Lower leg skin (tissue), 4 donors: ENCODE data around the gene TMEM217. TPM values are rescaled to one million over a fixed set of nuclear protein-coding genes. Genes with fewer than 3 reads are reported as not detected.
"Not testable (repeated sequence)": the region's sequence is repeated elsewhere in the genome, so short reads cannot be mapped to it uniquely, and the experiment has no call there.

Experiments used
- DNase-seq, 2 donors: peaks; one replicate each; pipeline ENCODE4 v3.0.0-alpha.2; 2019; ENCODE audit warnings: low spot score in 2 of 2
- H3K4me3 ChIP-seq: fragments of 200-600 bp; sonication (generic); 2 replicates; pipeline ENCODE4 v1.5.1; 2017; ENCODE audit warnings: mild to moderate bottlenecking, low read depth; ENCODE audit not compliant: poor library complexity, severe bottlenecking
- CTCF ChIP-seq, 3 donors: fragments of 450-650 bp; IDR thresholded peaks; one replicate each; pipeline ENCODE4 v1.5.1; 2016; ENCODE audit warnings: antibody characterized with exemption in 3 of 3, mild to moderate bottlenecking in 3 of 3, moderate library complexity in 2 of 3
- POLR2A ChIP-seq, 2 donors: fragments of 450-650 bp; IDR thresholded peaks; one replicate each; pipeline ENCODE4 v1.6.1; 2016 to 2017; ENCODE audit warnings: antibody characterized with exemption in 2 of 2, mild to moderate bottlenecking in 1 of 2, moderate library complexity in 1 of 2
- WGBS, 2 donors: methylation state at CpG; one replicate each; pipeline ENCODE4 v1.1.5; 2018; 5-methylcytosine and 5-hydroxymethylcytosine counted together
- intact Hi-C: fragments of 100-400 bp; cut with DNase I; formaldehyde crosslinking; loops from one replicate; pipeline ENCODE4 v1.15.0; 2023; ENCODE audit warnings: low total_unique reads
- total RNA-seq, 4 donors: library from RNA; depleted of rRNA; stranded (reverse); fragments of >200 nt; gene quantifications; one replicate each; pipeline ENCODE4 v1.1.0, GENCODE V29; 2016

Gene TMEM217
- 1 to 10 TPM in 2 of 4 donors, under 1 TPM in 2; 0.46 to 2.3 (median 1.0) TPM for total RNA-seq

DNA sequence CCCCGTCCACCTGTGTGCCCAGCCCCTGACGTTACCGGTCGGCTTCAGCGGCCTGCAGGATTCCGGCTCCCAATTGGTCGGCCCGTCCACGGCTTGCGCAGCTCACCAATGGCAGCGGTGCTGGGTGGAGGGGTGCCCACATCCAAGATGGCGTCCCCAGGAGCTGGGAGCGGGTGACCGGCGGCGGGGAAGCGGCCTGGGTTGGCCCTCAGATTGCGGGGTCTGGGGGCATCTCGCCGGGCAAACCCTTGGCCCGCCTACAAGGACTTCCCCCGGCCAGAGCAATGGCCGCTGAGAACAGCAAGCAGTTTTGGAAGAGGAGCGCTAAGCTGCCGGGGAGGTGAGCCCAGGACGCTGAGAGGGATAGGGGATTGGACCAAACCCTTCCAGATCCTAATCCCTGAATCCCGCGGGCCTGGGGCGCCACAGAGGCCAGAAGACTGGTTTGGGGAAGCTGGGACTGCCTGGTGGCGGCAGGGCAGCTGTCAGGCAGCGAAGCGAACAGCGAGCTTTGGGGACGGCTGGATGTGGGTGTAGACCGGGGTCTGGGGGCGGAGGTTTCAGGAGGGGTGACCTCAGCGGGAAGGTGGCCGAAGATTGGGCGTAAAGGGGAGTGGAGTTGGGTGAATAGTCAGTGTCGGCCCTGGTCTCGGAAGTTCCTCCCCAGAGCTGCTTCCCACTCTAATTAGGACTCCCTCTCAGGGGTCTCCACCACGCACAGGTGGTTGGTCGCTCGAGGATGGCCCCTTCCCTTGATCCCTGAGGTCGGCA is at the start of gene TMEM217, which contains the start of gene TBC1D22B:
Gene TMEM217, minus strand, starts transcription at position 511 of the 771 bp plus-strand sequence. CDS start 39,114 bp downstream, outside the sequence.
Gene TBC1D22B, plus strand, starts transcription at position 139 of the 771 bp plus-strand sequence. Its CDS starts 146 bp downstream, at position 285.
- peak within 1 kb of the TSS; percentile 99 for H3K4me3 ChIP-seq
- TF ChIP-seq POLR2A (IDR thresholded peaks at IDR 0.05) (no peak), CTCF (IDR thresholded peaks at IDR 0.05) (no peak)
- 0% methylated on average over 30 to 34 of the region's 45 CpGs for WGBS, 2 donors
- DNase-seq: peak; percentile 95 to 99
- intact Hi-C loops: no loop called here

DNA sequence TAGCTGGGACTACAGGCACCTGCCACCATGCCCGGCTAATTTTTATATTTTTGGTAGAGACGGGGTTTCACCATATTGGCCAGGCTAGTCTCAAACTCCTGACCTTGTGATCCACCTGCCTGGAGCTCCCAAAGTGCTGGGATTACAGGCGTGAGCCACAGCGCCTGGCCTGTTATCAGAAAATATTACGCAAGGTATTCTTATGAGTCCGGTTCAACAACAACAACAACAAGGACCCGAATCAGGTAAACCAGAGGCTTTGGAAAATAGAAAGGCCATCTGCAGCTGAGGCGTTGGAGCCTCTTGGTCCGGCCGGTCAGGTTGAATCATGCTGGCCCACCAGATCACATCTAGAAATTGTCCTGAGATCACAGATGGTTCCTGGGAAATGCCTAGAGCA is 49.5 kb upstream of the TMEM217 start:
- intact Hi-C loops, DNase-seq, H3K4me3 ChIP-seq: not testable (repeated sequence)
- 63 to 77% methylated on average over 10 of the region's 10 CpGs for WGBS, 2 donors

DNA sequence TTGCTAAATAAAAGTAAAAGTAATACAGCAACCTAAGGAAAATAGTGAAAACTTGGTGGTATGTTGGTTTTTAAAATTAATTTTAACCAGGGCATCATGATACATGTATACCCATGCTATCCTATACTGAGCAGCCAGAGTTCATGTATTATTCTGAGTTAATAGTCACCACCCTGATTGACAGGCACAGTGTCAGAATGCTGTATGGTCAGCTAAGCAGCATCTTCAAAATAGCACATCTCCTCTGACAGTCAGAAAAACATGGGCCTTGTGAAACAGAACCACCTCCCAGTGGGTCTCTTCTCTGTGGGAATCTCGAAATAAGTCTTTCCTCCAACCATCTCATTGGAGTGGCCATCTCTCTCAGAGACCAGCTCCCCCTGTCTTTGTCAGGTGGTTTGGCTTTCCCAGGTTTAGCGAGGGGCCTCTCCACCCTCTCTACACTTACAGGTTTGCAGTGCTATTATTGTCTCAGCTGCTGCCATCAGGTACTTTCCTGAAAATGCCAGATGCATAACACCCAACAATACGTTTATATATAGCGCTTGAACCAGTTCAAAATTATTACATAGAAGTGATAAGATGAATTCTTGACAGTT is 48.8 kb upstream of the TMEM217 start:
- 90 to 91% methylated on average over 4 of the region's 4 CpGs for WGBS, 2 donors
- no peak for TF ChIP-seq CTCF (IDR thresholded peaks at IDR 0.05)
- TF ChIP-seq POLR2A (IDR thresholded peaks at IDR 0.05): no peak
- DNase-seq: no peak
- no peak overlapping the region for H3K4me3 ChIP-seq
- intact Hi-C loops: no loop called here

DNA sequence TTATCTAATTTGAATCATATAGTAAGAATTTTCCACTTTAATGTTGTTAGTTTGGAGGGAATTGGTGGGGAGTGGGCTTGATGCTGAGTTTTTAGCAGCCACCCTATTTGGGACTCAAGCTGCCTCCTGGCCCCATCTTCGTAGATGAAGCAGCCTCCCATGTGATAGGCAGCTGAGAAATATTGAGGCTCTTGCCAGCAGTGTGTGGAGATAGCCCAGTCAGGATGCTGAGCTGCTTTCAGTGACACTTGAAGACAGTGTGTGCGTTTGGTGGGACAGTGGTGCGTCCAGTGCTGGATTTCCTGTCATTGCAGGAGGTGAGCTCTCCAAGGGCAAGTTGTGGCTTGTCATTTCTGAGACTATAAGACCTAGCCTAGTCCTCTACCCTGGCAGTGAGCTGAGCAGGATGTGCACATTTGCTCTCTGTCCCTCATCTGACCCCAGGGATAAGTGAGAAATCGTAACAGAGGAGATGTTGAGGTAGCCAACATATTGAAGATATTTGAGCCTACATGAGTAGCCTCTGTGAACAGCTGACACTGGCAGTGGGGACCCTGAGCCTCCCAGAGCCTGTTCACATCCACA is 48.0 kb upstream of the TMEM217 start:
- TF ChIP-seq CTCF (IDR thresholded peaks at IDR 0.05) (no peak), POLR2A (IDR thresholded peaks at IDR 0.05) (no peak)

GRCh38 chr6:37304766-37305165 is 46.8 kb upstream of the TMEM217 start:
- intact Hi-C loops: no loop called here
- H3K4me3 ChIP-seq: no peak overlapping the region
- 92 to 94% methylated on average over 7 of the region's 7 CpGs for WGBS, 2 donors
- DNase-seq: no peak
- TF ChIP-seq CTCF (IDR thresholded peaks at IDR 0.05) (no peak), POLR2A (IDR thresholded peaks at IDR 0.05) (no peak)

More for the DNA sequence above, 48.0 kb upstream of the TMEM217 start:
- intact Hi-C loops: no loop called here
- no peak overlapping the region for H3K4me3 ChIP-seq
- WGBS, 2 donors: 82 to 91% methylated on average over 4 of the region's 4 CpGs
- no peak for DNase-seq

- no peak overlapping the region for H3K4me3 ChIP-seq
- WGBS, 2 donors: 41 to 50% methylated on average over 3 of the region's 3 CpGs
- DNase-seq: no peak
- intact Hi-C loops: no loop called here
- TF ChIP-seq CTCF (IDR thresholded peaks at IDR 0.05) (no peak), POLR2A (IDR thresholded peaks at IDR 0.05) (no peak)
Observed at GRCh38 chr6:37303891-37304503, 46.1 kb upstream of the TMEM217 start.
